Astrocyte of the hippocampus (primary cell): ENCODE results near the gene GRM7.

Source experiments
- DNase-seq: peaks from one replicate; pipeline ENCODE4 v3.0.0; 2011; ENCODE audit warnings: low read depth, low spot score

GRM7 gene

DNA sequence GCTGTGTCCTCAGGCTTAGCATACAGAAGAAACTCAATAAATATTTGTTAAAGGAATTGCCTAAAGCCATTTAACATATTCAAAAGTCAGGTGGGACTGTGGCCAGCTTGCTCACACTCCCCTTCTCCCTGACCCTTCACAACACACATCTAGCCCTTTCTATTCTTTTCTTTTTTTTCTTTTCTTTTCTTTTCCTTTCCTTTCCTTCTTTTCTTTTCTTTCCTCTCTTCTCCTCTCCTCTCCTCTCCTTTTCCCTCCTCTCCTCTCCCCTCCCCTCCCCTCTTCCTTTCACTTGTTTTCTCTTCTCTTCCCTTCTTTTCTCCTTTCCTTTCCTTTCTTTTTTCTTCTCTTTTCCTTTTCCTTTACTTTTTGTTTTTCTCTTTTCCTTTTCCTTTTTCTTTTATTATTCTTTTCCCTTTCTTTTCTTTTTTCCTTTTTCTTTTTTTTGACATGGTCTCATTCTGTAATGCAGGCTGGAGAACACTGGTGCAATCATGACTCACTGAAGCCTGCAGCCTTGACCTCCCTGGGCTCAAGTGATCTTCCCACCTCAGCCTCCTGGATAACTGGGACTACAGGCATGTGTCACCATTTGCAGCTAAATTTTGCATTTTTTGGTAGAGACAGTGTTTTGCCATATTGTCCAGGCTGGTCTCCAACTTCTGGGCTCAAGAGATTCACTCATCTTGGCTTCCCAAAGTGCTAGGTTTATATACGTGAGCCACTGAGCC, 377.8 kb downstream of the GRM7 start:
- no peak for DNase-seq

DNA sequence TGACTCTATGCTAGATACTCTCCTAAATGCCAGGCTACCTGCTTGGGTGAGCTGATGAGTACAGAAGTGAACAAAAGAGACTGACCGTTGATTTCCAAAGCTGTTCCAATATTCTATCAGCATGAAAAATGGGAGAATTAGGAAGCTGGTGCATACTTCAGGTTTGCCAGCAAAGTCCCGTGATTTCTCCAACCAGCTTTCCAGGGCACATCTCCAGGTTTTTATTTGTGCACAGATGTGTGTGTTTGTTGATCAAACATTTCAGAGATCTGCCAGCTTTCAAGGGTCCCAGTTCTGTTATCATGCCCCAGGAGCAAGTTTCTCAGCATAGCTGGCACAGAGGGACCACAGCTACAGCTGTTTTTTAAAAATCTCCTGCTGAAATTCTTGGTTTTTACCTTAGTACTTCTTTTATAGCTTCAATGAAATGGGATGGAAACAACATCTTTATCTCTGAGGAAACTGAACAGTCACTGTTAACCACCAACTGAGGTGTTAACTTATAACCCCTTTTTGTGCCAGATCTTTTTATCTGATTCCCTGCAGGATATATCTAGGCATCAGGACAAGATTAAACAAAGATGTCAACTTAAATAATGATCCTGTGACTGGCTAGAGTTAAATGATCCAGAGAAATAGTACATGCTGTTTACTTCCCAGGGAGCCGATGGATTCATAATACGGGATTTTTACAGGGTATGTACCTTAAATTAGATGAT, 380.8 kb downstream of the GRM7 start:
- DNase-seq = no peak

DNA sequence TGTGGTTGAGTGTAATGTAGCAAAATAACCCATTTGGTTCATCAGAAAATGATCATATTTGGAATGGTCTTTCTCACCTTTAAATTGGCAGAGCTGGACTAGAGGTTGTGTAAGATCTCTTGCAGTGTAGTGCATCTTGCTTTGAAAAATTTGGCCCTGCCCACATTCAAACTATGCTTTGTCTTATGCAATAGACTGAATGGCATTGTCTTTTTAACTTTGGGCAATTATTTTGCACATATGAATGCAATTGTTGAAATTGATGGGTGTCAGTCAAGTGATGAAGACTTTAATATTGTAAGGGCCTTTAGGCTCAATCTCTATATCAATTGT, 381.4 kb downstream of the GRM7 start:
- no peak for DNase-seq

DNA sequence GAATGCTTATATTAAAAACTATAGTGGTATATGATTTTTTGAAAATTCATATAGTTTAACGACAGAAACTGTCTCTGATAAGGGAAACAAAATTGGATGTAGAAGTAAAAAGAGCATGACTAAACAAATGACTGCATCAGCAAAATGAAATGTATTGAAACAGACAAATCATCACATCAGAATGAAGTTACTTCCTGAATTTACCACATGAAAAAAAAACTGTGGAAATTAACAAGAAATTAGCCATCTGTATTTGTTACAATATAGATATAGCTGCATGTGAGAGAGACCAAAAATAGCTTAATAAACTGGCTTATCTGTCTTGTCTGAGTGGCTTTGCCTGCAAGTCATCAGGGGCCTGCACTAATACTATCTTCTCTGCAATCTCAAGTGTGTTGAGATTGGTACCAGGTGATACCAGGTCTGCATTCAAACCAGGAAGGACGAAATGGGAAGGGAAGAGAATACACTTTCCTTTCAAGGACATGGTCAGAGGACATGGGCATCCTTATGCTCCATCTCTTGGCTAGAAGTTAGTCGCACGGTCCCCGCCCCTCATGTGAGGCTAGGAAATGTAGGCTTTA, 388.7 kb downstream of the GRM7 start:
- no peak for DNase-seq

DNA sequence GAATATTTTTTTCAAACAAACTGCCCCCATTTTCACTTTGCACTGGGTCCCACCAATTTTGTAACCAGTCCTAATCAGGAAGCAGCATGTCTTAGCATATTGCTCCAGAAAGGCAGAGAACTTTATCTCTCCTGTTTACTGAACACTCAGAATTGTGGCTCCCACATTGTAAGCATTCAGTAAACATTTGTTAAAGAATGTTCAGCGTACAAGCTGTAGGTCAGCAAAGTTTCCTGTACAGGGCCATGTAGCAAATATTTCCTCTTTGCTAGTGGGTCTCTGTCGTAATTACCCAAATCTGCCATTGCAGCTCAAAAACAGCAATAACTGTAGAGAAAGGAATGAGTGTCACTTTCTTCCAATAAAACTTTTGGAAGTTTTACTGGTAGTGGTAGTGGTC, 393.3 kb downstream of the GRM7 start:
- DNase-seq = no peak

DNA sequence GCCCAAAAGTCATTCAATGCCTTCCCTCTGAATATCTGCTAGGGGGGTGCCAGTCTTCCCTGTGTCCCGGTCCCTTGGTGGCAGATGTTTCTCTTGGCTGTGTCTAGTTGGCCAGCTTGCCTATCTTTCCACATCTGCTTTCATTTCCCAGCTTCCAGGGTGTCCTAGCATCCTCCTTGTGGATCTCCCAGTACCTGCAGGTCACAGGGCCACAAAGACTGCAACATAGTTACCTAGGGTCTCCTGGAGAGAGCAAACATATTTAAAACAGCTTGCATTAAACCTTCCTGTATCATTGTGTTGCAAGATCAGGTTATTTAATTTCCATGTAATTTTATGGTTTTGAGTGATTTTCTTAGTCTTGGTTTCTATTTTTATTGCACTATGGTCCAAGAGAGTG, 400.1 kb downstream of the GRM7 start:
- DNase-seq = no peak

DNA sequence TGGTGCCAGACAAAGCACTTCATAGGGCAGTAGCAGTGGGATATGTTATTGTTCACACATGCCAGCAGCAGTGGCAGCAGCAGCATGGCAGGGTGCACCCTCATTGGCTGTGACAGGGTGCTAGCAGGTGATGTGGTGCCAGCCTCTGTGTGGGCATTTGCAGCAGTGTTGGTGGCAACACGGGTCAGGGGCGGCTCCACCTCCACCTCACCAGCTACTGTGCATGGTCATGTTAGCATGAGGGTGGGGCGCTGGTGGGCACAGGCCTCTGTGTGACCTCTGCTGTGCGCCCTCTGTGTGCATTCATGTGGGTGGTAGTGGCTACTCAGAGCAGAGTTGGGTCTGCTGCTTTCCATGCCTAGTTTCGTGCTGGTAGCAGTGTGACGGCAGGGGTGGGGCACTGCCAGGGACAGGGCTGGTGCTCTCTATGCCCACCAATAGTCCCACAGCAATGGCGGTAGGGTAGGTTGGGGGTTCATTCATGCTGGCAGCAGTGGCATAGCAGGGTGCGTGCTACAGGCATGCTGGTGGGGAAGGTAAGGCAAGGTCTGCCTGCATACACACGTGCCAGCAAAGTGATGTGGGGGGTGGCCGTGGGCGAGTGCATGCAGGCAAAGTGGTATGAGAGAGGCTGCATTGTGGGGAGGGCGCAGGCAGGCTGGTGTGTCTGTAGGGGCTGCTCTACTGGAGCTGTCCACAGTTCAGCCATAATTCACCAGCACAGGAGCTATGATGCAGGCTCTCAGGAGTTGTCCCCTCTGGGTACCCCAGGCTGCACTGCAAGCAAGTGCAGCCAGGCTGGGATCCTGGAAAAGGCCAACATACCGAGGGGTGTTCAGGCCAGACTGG, 402.7 kb downstream of the GRM7 start:
- DNase-seq = no peak

DNA sequence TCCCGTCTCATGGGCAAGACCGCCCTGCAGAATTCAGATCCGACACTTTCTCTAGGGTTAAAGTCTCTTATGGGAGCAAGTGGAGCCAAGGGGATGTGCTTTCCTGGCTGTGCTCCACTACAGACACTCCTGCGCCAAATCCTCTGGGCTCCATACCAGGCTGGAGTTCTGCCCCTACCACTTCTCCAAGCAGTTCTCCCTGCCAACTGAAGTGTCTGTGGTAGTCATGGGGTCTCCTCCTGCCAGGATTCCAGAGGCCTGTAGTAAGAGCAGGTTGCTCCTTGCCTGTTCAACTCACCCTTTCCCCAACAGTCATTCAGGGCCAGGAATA, 403.2 kb downstream of the GRM7 start:
- no peak for DNase-seq

DNA sequence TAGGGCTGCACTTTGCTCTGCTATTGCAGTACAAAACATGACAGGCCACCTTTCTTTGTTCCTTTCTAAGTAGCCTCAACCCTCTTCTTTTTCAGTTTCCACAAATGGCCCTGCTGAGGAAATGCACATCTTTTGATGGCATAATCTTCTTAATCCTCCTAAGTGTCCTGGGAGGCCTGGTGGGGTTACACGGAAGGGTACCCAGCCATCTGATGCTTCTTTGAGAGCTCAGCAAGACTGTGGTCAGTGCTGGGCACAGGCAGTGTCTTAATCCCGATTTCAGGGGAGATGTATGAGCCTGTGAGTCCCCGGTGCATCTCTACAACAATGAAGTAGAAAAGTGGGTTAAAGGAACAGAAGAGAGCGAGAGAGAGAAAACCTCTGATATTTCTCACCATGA, 404.8 kb downstream of the GRM7 start:
- DNase-seq = no peak

DNA sequence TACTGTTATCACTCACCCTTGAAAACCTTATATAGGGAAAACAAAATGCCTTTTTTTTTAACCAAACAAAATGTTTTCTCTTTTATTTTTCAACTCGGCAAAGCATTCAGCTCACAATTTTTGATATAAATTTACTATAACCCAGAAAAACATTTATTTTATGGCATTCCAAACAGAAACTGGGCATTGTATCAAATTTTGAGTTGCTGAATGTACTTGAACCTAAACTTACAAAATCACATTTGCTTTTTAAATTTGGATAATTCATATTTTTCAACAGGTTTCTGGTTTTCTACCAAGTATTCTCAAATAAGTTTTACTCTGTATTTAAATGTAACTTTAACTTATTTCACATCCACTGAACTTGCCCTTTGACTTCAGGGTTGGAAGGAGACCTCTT, 405.6 kb downstream of the GRM7 start:
- no peak for DNase-seq

DNA sequence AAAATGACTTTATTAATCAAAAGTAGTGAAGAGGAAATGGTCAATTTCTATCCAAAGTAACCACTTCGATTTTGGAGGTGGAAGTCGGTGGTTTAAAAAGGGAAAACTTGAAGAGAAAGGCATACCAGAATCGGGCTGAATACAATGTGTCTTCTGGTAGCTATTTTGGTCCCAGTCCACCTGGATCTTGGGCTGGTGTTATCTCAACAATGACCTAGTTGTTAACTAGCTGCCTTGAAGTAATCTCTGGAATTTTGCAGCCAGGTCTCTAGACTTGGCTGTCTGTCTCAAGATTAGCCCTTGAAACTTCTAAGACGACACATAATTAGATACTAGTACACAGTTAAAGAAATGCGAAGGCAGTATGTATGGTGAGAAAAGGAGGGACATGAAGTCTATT, 409.8 kb downstream of the GRM7 start:
- DNase-seq = peak; percentile 14

DNA sequence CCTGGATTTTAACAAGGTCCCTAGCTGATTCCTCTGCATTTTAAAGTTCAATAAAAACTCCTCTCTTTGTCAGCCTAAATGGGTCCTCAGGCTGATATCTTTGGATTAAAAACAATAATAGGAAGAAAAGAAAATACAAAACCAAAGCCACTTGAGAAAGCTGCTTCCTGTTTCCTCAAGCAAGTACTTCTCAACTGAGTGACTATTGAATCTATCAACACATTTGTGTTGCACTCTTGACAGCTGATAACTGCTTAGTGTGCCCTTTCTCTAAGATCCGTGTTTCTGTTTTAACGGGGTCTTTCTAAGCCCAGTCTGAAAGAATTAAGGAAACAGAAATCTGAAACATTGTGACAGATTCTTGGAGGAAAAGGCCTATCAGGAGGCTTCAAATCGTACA, 410.7 kb downstream of the GRM7 start:
- DNase-seq = no peak

DNA sequence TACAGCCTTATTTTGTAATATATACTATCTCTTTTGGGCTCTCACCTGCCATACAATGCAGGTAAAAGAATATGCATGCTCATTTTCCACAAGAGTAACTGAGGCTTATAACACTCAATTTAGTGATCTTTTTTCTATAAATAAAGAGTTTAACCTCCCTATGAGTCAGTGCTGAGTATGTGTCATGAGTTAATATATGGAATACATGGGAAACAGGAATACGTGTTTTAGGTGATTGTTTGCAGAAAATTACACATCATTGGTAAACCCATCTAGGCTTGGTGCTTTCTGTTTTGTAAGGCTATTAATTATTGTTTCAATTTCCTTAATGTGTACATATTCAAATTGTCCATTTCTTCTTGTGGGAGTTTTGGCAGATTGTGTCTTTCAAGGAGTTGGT, 411.3 kb downstream of the GRM7 start:
- DNase-seq = no peak

DNA sequence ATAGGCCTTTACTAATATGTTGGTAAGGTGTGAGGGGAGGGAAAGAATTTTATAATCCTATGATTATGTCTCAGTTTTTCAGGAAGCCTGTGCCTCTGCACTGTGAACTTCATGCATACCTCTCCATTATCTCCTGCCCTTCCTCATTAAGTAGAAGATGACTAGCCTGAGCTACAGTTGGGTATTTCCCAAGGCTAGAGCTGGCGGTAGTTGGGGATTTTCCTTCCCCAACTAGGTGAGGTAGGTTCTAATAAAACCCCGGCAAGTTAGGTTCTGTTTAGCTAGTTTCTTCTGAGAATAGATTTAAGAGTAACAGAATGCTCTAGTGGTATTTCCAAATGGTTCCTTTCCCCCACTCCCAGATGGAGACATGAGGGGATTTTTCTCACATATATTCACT, 414.5 kb downstream of the GRM7 start:
- no peak for DNase-seq

DNA sequence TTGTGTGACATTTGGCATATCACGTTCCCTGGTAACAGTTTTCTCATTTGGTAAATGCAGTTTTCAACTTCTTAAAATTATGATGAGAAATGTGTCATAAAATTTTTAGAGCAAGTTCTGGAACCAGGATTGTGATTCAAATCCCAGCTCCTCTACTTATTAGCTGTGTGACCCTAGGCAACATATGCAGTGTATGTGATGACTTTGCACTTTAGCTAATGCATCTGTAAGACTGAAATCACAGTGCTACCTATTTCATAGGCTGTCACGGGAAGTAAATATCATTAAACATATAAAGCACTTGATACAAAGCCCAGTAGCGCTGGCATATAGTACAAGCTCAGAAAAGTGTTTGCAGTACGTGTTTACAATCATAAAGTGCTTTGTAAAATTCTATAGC, 419.4 kb downstream of the GRM7 start:
- DNase-seq = no peak

DNA sequence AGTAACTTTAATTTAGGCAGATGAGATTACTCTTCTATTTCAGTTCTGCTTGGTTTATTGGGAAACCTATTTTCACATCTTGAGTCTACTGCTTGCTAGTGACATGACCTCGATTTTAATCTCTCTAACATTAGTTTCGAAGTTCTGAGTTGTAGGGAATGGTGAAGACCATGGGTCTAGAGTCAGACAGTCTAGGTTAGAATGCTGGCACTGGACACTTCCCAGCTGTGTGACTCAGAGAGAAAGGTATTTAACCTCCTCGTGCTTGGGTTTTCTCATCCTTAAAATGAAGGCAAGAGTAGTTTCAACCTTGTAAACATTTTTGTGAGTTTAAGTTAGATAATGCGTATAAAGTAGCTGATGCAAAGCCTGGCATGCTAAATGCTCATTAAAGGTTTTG, 422.1 kb downstream of the GRM7 start:
- peak; percentile 66 for DNase-seq

DNA sequence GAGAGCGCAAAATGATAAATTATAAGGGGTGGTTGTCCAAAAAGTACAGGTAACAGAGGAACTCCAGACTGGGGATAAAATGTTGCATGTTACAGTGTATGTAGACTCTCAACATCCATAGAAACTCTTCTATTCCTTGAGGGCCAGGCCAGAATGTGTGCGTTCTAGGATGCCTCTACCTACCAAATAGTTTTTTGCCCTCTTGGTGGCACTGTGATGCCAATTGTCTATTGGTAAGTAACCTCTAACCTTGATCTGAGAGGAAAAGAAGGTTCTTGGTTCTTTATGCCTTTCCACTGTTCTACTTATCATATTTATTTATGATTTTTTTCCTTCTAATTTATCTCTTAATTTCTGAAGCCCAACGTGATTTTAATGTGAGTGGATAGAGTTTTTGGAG, 424.6 kb downstream of the GRM7 start:
- DNase-seq = no peak

DNA sequence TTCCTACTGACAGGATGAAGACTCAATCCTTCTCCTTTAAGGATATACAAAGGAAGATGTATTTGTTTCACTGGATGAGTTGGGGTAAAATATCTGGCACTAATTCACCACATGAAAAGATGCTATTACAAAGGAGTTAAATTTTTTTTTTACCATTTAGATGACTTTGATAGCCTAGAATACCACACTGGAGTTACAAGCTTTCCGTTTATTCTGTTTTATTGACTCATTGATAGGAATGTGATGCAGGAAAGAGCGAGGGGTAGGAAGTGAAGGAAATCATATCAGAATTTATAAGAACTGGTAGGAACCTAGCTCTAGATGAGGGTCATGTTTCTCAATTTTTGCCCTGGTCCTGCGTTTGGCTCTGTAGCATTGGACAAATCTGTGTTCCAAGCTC, 427.2 kb downstream of the GRM7 start:
- no peak for DNase-seq

DNA sequence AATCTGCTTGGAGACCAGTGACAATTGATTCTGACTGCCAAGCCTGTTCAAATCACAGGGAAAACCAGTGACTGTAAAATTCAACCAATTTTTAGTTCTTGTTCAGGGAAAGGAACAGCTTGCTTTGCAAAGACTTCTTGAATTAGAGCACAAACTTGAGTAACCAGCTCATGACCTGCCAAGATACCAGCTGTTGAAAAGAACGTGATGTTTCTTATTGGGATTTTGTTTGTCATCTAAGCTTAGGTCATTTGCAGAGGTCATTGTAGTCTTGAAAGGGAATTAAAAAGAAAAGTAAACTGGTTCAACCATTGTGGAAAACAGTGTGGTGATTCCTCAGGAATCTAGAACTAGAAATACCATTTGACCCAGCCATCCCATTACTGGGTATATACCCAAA, 428.2 kb downstream of the GRM7 start:
- no peak for DNase-seq

DNA sequence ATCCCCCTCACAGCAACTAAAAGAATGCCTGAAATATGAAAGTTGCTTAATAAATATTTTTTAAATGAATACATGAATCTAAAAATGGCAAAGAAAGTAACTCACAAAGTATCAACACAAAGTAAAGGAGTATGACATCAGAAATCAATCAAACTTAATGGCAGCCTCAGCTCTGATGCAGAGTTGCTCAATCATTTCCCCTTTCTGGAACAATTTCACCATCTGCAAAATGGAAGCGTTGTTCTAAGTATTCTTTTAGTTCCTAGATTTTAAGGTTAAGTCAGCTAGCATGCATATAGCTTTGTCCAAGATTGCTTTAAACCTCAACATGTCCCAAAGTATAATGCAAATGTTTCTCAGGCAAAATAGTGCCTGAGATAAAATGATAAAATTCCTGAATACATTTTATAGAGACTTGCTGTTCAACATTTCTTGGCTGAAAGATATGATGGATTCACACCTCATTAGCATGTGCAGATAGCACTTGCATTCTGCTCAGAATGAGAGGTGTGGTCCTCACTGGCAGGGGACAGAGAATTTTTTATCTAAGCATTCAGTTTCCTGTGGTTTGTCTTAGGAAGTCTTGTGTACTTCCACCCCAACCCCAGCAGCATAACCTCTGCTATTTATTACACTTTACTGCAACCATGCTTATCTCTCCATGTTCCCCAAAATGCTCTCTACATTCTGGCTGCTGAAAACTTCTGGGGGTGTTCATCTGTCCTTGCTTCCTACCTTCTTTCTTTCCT, 429.3 kb downstream of the GRM7 start:
- DNase-seq = no peak

DNA sequence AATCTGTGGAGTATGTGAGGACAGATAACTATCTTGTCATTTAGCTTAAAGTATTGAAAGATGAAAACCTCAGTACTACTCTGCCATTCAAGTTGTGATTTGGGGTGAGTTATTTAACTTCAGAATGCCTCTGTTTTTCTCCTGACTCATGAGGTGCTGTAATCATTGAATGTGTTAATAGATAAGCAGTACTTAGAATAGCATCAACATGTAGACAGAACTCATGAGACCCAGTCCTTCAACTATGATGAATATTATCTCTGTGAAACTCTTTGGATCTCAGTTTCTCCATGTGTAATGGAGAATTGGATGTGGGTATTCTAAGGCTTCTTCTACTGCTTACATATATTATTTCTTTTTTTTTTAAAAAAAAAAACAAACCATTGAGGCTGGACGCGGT, 431.4 kb downstream of the GRM7 start:
- DNase-seq = no peak

DNA sequence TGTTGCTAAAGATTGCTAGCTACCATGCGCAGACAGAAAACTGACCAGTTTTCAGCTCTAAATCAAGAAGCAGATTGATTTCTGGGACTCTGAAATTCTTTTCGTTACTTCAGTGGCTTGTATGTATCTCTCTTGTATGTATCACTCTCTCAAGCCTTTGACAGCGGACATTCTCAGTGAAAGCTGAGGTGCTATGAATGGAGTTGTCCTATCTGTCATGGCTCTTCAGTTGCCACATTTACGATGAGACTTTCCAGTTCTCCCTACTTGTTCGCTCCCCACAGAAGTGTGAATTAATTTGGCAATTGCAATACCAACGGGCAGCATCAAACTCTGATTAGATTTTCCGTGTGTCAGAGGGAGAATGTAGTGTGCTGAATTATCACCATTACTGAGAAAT, 432.4 kb downstream of the GRM7 start:
- no peak for DNase-seq
